OCI-LY7 (cell line): ENCODE measurements around the gene SELENOP.

Experiments used
- EZH2phosphoT487 ChIP-seq: fragments of 200-600 bp; sonication (generic); IDR thresholded peaks from 2 replicates; pipeline ENCODE4 v1.6.1; 2018; ENCODE audit warnings: low read depth, borderline replicate concordance, mild to moderate bottlenecking, mixed run types, antibody characterized with exemption, low read length, moderate library complexity, mixed read lengths
- TF ChIP-seq, protein P1 (sequence below): fragments of 200-600 bp; sonication (generic); conservative IDR thresholded peaks from 2 replicates; pipeline ENCODE4 v1.5.1; 2014; ENCODE audit warnings: mild to moderate bottlenecking, antibody characterized with exemption, low read length, moderate library complexity, mixed read lengths

DNA sequence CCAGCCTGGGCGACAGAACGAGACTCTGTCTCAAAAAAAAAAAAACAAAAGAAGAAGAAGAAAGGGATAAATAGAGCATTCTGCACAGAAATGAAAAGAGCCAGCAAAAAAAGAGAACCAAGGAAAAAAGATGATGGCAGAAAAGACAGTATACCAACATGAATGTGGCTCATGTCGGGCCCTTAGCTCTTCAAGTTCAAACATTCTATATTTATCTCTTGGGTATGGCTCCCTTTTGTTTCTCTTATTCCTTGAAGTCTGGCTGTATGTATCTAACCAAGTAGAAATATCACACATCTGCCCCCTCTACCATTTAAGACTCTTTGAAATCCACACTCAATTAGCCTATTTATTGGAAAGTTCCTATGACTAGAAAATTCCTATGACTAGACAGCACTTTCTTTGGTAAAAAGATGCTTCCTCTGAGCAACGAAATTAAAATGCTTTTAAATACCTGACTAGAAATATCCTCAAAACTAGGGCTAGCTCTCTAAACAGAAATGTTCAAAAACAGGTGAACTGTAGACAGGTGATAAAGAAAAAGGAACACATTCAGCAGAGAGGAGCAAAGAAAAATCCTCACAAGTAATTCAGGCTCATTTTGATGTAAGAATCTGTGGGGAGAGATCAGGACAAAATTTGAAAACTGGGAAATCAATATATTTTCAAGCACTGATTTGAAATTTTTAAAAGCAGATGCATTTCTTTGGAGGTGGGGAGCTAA lies 2.6 kb downstream of the SELENOP start:
- TF ChIP-seq, protein P1, sequence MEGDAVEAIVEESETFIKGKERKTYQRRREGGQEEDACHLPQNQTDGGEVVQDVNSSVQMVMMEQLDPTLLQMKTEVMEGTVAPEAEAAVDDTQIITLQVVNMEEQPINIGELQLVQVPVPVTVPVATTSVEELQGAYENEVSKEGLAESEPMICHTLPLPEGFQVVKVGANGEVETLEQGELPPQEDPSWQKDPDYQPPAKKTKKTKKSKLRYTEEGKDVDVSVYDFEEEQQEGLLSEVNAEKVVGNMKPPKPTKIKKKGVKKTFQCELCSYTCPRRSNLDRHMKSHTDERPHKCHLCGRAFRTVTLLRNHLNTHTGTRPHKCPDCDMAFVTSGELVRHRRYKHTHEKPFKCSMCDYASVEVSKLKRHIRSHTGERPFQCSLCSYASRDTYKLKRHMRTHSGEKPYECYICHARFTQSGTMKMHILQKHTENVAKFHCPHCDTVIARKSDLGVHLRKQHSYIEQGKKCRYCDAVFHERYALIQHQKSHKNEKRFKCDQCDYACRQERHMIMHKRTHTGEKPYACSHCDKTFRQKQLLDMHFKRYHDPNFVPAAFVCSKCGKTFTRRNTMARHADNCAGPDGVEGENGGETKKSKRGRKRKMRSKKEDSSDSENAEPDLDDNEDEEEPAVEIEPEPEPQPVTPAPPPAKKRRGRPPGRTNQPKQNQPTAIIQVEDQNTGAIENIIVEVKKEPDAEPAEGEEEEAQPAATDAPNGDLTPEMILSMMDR = no peak
- TF ChIP-seq EZH2phosphoT487 = no peak
